GM12878 (cell line): ENCODE data around the gene DOCK1. TPM values are rescaled to one million over a fixed set of nuclear protein-coding genes. Genes with fewer than 3 reads are reported as not detected.
"Not testable (repeated sequence)": the region's sequence is repeated elsewhere in the genome, so short reads cannot be mapped to it uniquely, and the experiment has no call there.

Experiments used
- ATAC-seq: fragments of 200-7000 bp; cut with Tn5 transposase; 3 replicates; pipeline ENCODE4 v1.9.1; 2020; ENCODE audit warnings: mild to moderate bottlenecking, moderate library complexity
- BruUV-seq: library from RNA; stranded (reverse); fragments of 400-500 nt; replicated peaks from 2 replicates; lab custom pipeline; 2021; lab: Mats Ljungman, UMichigan
- CTCF ChIA-PET: fragments of 300-600 bp; sonication (Branson Sonifier 250); formaldehyde crosslinking; extraction: SDS; loops from one replicate; lab custom pipeline; 2021; ENCODE audit warnings: inconsistent platforms; lab: Yijun Ruan, JAX
- POLR2A ChIA-PET: fragments of 350-600 bp; formaldehyde crosslinking; extraction: SDS; loops from one replicate; lab custom pipeline; 2021; ENCODE audit warnings: inconsistent platforms; lab: Charles Lee
- RAD21 ChIA-PET: fragments of 300-600 bp; sonication (Branson Sonifier 250); formaldehyde crosslinking; loops from one replicate; lab custom pipeline; 2023; ENCODE audit warnings: antibody characterized with exemption; ENCODE audit not compliant: unreplicated experiment; lab: Charles Lee
- SMC1A ChIA-PET: fragments of 300-600 bp; sonication (Branson Sonifier 250); formaldehyde crosslinking; loops from one replicate; lab custom pipeline; 2023; ENCODE audit not compliant: unreplicated experiment, uncharacterized antibody; lab: Charles Lee
- DNase-seq: peaks from one replicate; pipeline ENCODE4 v3.0.0-alpha.2; 2011; ENCODE audit warnings: low read depth, low spot score
- FAIRE-seq: peaks from 3 replicates; lab custom pipeline; 2011; peaks lifted over from hg19 to GRCh38; lab: Jason Lieb, UNC
- H2AFZ ChIP-seq: 2 replicates; pipeline ENCODE4 v1.6.0; 2011; ENCODE audit warnings: low read depth, low read length, control low read depth; ENCODE audit not compliant: control insufficient read depth
- H3K27ac ChIP-seq: 2 replicates; pipeline ENCODE4 v1.5.1; 2011; ENCODE audit warnings: control low read depth; ENCODE audit not compliant: control insufficient read depth, insufficient read depth
- H3K27me3 ChIP-seq, 2 experiments: replicated peaks in 1 of 2; 2 replicates each; pipeline versions ENCODE4 v1.6.0 to v1.6.1; 2011; ENCODE audit warnings: low read length in 1 of 2; ENCODE audit not compliant: control insufficient read depth in 2 of 2, insufficient read depth in 2 of 2
- H3K36me3 ChIP-seq, 2 experiments: 2 replicates each; pipeline ENCODE4 v1.5.1; 2011; ENCODE audit warnings: low read length in 1 of 2; ENCODE audit not compliant: control insufficient read depth in 2 of 2, insufficient read depth in 2 of 2
- H3K4me1 ChIP-seq: 2 replicates; pipeline ENCODE4 v1.6.1; 2011; ENCODE audit warnings: mild to moderate bottlenecking, low read length, moderate library complexity, mixed read lengths; ENCODE audit not compliant: control insufficient read depth, insufficient read depth
- H3K4me2 ChIP-seq: 2 replicates; pipeline ENCODE4 v1.6.0; 2011; ENCODE audit warnings: control low read depth; ENCODE audit not compliant: control insufficient read depth, insufficient read depth
- H3K4me3 ChIP-seq: fragments of 200-600 bp; sonication (generic); 2 replicates; pipeline ENCODE4 v1.5.1; 2016
- H3K79me2 ChIP-seq: 2 replicates; pipeline ENCODE4 v1.6.0; 2011; ENCODE audit warnings: low read length; ENCODE audit not compliant: control insufficient read depth, insufficient read depth
- H3K9ac ChIP-seq: 2 replicates; pipeline ENCODE4 v1.8.0; 2011; ENCODE audit warnings: low read length, control low read depth, mixed read lengths; ENCODE audit not compliant: control insufficient read depth, insufficient read depth
- H3K9me3 ChIP-seq: replicated peaks from 3 replicates; pipeline ENCODE4 v1.5.1; 2011; ENCODE audit warnings: mild to moderate bottlenecking, low read length; ENCODE audit not compliant: control insufficient read depth, insufficient read depth
- H4K20me1 ChIP-seq: 2 replicates; pipeline ENCODE4 v1.6.0; 2011; ENCODE audit not compliant: control insufficient read depth, insufficient read depth
- WGBS: methylation state at CpG from one replicate; pipeline ENCODE4 v1.1.6; 2016; ENCODE audit warnings: low lambda C conversion rate; ENCODE audit not compliant: insufficient replicate concordance, insufficient coverage; ENCODE audit errors: missing lambda C conversion rate; 5-methylcytosine and 5-hydroxymethylcytosine counted together
- in situ Hi-C: fragments of 300-500 bp; cut with MboI; formaldehyde crosslinking; loops from 9 replicates; pipeline ENCODE4 v1.14.3; 2018; ENCODE audit warnings: mixed read lengths
- intact Hi-C: fragments of 100-400 bp; cut with micrococcal nuclease; formaldehyde crosslinking; loops from one replicate; pipeline ENCODE4 v1.14.2; 2022; ENCODE audit not compliant: unreplicated experiment
- polyA plus RNA-seq, 11 experiments: library from polyadenylated mRNA; depleted of rRNA in 4 of 11; unstranded in 6 of 11; stranded (reverse) in 5 of 11; fragments of >200 nt; fragmentation: Nextera tagmentation in 4 of 11; fragmentation: Illumina TruSeq in 1 of 11; extraction: Ambion mirVana in 4 of 11; extraction: Trizol in 1 of 11; gene quantifications; 1 replicate in 1 of 11; 2 replicates in 10 of 11; pipeline versions ENCODE4 v1.2.1 to v1.2.3, GENCODE V29; 2011 to 2016; ENCODE audit warnings: inconsistent platforms in 2 of 11, missing spikeins in 2 of 11, low read depth in 1 of 11
- total RNA-seq, 4 experiments: library from RNA; depleted of rRNA in 3 of 4; stranded (reverse); fragments of >200 nt in 3 of 4; fragmentation: Illumina TruSeq in 1 of 4; extraction: Trizol in 1 of 4; gene quantifications; 2 replicates each; pipeline versions ENCODE4 v1.2.1 to v1.2.3, GENCODE V29; 2013 to 2021

The DOCK1 gene
- total and polyA plus RNA-seq, 10 of the 15 experiments (the other 5 are each of a cell fraction or from before 2014, with no cell fraction given) = 0.05 to 0.18 TPM; not detected in 8

DNA sequence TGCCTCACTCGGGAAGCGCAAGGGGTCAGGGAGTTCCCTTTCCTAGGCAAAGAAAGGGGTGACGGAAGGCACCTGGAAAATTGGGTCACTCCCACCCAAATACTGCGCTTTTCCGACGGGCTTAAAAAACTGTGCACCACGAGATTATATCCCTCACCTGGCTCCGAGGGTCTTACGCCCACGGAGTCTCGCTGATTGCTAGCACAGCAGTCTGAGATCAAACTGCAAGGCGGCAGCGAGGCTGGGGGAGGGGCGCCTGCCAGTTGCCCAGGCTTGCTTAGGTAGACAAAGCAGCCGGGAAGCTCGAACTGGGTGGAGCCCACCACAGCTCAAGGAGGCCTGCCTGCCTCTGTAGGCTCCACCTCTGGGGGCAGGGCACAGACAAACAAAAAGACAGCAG, 23.2 kb upstream of the DOCK1 start:
- FAIRE-seq, H3K4me3 ChIP-seq, H3K36me3 ChIP-seq, intact Hi-C loops, H3K79me2 ChIP-seq, H3K27me3 ChIP-seq, BruUV-seq, H3K27ac ChIP-seq, H3K4me1 ChIP-seq, ATAC-seq, H4K20me1 ChIP-seq, in situ Hi-C loops, CTCF ChIA-PET, DNase-seq, H3K4me2 ChIP-seq, POLR2A ChIA-PET, H3K9me3 ChIP-seq, H2AFZ ChIP-seq, H3K9ac ChIP-seq, SMC1A ChIA-PET, RAD21 ChIA-PET: not testable (repeated sequence)
- 50% methylated on average over 15 of the region's 16 CpGs for WGBS

GRCh38 chr10:126888436-126888835, 16.8 kb upstream of the DOCK1 start:
- H3K36me3 ChIP-seq, intact Hi-C loops, H3K27ac ChIP-seq, H3K9me3 ChIP-seq, BruUV-seq, RAD21 ChIA-PET, H4K20me1 ChIP-seq, H3K4me1 ChIP-seq, FAIRE-seq, CTCF ChIA-PET, H3K4me3 ChIP-seq, SMC1A ChIA-PET, DNase-seq, H3K9ac ChIP-seq, POLR2A ChIA-PET, H3K79me2 ChIP-seq, H2AFZ ChIP-seq, H3K27me3 ChIP-seq, in situ Hi-C loops, H3K4me2 ChIP-seq, ATAC-seq: not testable (repeated sequence)
- WGBS = 0% methylated on average over 1 of the region's 1 CpG
